Fibroblast of lung (primary cell): ENCODE data around the gene DCAF11.

Experiments used
- CTCF ChIP-seq, 2 donors: IDR thresholded peaks in 1 of 2; conservative IDR thresholded peaks in 1 of 2; 1 replicate in 1 of 2; 2 replicates in 1 of 2; pipeline ENCODE4 v1.5.1; 2011 to 2012; ENCODE audit warnings: low read length in 2 of 2, control low read depth in 1 of 2, inconsistent platforms in 1 of 2, low read depth in 1 of 2, mild to moderate bottlenecking in 1 of 2
- EZH2 ChIP-seq: IDR thresholded peaks from 2 replicates; pipeline ENCODE4 v1.5.1; 2012; ENCODE audit warnings: low read length, control low read depth, mild to moderate bottlenecking; ENCODE audit errors: missing control alignments

- TF ChIP-seq CTCF (conservative IDR thresholded peaks at IDR 0.05 in 1 of 2, IDR thresholded peaks at IDR 0.05 in 1 of 2; ENCODE audit: low read depth in 1 of 2, low read length in 2 of 2) (no peak), EZH2 (no peak)
Observed at GRCh38 chr14:24096545-24097181, 17.9 kb upstream of the DCAF11 start.
